Activated T-cell treated with anti-CD3 and anti-CD28 coated beads for 4 hours (primary cell): Measurements from ENCODE around the gene GRM8.

ENCODE experiments used
- DNase-seq: peaks from one replicate; pipeline ENCODE4 v3.0.0-alpha.2; 2020

Gene GRM8

GRCh38 chr7:127252778-127253280, at the start of gene GRM8:
Gene GRM8, minus strand, starts transcription at chr7:127252941.
- DNase-seq, result no peak

GRCh38 chr7:127290801-127291361, 38.1 kb upstream of the GRM8 start:
- no peak for DNase-seq

DNA sequence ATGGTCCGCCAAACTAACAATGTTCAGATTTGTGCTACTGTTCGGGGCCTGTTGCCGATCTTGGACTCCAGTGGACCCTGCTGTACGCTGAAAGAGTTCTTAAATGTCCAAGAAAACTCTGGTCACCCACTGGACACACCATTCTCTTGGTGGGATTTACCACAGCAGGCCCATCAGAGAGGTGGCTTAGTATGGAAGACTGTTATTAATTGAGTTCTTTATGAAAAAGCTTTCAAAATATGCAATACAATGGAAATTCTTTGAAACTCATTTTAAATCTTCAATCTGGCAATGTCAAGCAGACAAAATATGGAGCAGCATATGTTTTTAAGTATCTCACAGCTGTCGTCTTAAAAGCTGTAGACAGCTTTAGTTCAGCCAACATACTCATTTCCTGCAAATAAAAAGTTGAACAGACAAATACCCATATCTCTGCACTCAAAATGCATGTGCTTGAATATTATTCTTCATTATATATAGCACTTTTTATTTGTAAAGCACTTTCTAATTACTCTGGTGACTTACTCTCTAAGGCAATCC, 37.4 kb upstream of the GRM8 start:
- no peak for DNase-seq

GRCh38 chr7:127287133-127287532, 34.4 kb upstream of the GRM8 start:
- DNase-seq, result no peak

DNA sequence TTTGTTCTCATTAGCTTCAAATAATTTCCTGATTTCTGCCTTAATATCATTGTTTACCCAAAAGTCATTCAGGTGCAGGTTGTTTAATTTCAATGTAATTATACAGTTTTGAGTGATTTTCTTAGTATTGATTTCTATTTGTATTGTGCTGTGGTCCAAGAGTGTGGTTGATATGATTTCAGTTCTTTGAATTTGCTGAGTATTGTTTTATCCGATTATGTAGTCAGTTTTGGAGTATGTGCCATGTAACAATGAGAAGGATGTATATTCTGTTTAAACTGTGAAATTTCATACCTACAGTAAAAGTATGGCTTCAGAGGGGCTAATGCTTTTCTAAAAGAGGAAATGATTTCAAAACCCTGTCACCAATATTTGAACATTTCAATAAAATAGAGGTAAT, 17.4 kb upstream of the GRM8 start:
- DNase-seq, result no peak

DNA sequence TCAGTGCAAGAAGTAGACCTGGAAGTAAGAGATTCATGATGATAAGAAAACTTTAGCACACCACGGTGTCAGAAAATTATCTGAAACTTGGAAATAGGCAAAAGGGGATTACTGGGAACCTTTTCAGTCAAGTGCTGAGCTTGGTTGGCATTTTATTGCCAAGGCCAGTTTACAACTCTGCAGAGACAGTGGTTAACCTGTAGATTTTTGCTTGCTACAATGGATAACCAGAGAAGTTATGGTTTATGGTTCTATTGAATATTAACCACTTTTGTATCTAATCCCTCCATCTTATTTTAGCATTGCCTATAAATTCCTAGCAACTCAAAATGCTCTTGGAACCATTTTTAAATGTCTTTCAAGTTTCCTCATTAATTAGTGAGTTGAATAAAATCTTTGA, 13.3 kb upstream of the GRM8 start:
- DNase-seq, result no peak

DNA sequence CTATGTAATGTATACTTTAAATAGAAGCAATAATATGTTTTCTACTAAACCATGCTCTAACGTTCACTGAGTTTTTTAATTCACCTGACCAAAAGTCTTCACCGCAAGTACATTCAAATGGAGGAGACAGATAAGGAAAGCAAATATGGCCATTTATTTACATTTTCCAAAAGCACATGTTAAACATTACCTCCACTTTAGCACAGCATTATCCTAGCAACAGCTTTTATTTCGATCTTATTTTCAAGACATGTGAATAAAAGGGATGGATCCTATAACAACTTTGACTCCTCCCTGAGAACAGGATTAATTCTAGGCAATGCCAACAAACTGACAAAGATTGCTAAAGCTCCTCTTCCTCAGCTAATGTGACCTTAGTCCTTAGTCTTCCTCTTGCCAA, 11.5 kb upstream of the GRM8 start:
- no peak for DNase-seq

DNA sequence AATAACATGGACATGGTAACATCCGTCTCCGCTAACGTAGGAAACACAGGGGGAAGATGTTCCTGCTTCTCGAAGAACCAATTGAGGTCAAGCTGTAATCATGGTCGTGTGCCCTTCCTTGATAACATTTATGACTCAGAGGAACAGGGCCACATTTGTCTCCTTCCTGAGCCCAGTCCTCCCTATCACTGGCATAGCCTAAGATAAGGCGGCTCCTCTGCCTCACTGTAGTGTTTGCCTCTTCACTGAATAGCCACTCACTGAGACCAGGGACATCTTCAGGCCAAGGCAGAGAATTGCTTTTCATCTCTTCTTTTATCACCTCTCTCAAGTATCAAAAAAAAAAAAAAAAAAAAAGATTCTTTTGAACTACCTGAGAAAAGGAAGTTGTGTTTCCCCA, 5.4 kb upstream of the GRM8 start:
- DNase-seq, result no peak

DNA sequence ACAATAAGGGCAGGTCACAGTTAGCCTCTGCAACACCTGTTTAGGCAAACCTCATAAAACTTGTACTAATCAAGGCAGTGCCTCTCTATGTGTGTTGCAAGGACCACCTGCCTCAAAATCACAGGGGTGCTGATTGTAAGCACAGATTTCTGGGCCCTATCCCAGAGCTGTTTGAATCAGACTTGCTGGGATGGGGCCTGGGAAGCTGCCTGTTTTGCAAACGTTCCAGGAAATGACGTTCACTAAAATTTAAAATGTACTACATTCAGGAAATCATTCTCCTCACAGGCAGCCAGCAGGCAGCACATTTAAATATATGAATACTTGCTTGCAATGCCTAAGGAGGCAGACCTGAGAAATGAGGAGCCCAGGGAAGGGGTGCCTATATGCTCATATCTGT, 4.3 kb upstream of the GRM8 start:
- no peak for DNase-seq

GRCh38 chr7:127256041-127256725, 3.4 kb upstream of the GRM8 start:
- no peak for DNase-seq

DNA sequence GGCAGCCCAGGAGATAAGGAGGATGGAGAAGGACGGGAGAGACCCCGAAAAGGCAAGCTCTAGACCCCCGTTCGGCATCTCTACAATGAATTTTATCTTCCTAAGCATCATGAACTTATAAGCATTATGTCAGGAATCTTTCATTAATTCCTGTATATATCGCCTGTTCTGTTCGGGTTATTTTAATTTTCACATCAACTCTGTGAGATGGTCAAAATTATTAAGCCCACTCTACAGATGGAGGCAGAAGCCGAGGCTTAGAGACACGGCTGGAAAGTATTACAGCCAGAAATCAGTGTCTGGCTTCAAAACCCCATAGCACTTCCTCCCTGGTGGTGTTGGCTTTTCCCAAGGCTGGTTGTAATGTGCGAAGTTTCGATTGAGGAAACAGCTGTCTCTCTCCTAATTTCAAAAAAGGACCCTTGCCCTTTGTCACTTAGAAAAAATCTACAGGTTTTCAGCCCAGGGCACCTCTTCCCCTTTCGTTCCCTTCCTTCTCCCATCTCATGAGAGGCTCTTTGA, 1.5 kb upstream of the GRM8 start:
- DNase-seq, result no peak

GRCh38 chr7:127253281-127254162, 781 bp upstream of the GRM8 start:
- peak; percentile 41 for DNase-seq

DNA sequence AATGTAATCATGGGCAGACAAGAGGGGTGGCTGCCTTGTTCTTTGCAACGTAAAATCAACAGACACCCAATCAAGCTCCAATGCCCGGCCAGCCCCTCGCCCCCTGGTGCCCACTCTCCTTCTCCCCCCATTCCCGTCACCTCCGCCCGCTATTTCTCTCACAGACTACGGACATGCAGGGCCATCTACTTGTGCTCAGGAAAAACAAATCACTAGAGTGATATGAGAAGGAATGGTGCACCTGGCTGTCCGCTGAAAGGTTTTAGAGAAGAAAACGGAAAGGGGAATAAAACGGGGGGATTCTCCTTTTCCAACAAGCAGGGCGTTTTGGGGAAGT, 396 bp downstream of the GRM8 start:
- no peak for DNase-seq

DNA sequence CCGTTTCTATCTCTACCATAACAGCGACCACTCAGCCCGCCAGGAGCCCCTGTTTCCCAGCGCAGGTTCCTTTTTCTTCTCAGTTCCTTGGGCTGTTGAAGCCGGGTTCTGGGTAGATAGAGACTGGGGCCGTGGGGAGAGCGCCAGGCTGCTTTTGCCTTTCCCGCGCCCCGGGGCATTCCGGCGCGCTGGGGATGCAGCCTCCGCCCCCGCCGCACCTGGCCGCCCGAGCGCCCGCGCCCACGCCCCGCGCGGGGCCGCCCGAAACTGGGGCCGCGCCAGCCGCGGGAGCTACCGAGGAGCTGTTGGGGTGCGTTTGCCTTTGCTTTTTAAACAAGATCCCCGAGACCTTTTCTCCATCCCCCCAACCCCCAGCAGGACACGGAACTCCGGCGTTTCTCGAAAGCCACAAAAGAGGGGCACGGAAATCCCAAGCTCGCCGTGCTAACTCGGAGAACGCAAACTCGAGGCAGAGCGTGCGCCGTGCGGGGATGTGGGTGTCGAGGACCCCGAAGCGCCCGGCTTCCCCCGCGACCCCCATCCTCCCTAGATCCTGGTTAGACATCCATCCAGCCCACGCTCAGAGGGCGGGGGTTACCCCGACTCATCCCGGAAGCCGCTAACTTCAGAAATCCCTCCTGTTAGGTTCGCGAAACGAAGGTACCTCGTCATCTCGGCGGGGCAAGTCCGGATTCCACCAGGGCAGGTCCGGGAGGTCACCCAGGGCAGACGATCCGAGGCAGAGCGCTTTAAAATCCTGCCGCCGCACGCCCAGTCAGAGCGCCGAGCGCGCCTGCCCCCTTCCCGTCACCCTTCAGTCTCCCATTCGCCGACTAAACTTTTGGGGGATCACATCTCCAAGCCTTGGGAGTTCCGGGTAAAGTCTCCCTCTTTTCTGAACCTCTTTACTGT, 1.0 kb downstream of the GRM8 start:
- peak; percentile 12 for DNase-seq

DNA sequence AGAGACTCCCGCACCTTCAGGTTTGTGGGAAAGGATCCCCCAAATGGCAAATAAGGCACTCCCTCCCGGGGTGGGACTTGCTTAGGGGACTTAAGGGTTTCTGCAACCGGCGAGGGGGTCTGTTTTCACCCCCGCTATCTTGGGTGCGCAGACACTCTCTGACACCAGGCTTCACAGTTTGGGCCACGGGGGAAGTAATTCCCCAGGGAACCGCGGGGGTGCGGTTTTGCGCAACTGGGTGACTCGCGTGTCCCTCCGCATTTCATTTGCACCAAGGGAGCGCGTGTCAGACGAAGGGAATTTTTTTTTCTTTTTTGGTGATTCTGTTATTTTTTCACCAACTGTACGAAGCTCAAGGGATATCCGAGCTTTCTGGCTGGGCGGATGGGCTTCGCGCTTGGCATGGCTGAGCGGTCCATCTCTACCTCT, 1.7 kb downstream of the GRM8 start:
- no peak for DNase-seq

- DNase-seq, result no peak
Measured at GRCh38 chr7:127250312-127251035, 2.3 kb downstream of the GRM8 start.

DNA sequence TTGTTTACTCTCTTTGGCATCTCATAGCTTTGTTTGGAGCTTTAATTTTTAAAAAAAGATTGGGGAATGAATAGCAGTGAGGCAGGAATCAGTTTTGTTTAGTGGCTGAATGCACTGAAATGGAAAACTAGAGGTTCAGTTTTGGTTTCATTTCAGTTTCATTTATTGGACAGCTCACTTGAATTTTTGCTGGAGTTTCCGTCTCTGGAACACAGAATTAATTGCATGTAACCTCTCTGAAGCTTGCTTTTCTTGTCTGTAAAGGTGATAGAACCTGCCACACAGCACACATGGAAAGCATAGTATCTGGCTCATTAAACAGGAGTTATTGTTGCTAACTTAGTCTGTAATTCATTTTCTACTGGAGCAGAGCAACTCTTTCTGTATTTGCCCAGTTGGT, 7.1 kb downstream of the GRM8 start:
- DNase-seq, result no peak

DNA sequence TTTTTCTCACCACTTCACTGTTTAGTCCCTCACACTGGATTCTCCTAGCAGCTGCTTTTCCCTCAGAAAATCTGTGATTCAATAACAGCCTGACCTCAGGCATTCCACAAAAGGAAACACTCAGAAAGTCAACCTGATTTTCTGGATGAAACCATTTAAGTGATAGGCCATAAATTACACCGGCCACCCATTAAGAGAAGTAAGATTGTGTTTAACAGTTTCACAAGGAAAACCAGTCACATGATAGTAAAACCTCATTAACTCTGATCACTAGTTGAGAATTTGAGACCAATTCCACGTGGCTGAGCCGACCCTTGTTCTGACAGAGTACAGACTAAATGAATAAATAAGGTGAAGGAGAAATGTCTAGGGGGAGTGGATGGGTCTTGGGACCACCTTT, 7.7 kb downstream of the GRM8 start:
- DNase-seq, result no peak

- DNase-seq, result no peak
Measured at GRCh38 chr7:127239814-127240213, 12.9 kb downstream of the GRM8 start.

- DNase-seq, result no peak
Measured at GRCh38 chr7:127233630-127234029, 19.1 kb downstream of the GRM8 start.

DNA sequence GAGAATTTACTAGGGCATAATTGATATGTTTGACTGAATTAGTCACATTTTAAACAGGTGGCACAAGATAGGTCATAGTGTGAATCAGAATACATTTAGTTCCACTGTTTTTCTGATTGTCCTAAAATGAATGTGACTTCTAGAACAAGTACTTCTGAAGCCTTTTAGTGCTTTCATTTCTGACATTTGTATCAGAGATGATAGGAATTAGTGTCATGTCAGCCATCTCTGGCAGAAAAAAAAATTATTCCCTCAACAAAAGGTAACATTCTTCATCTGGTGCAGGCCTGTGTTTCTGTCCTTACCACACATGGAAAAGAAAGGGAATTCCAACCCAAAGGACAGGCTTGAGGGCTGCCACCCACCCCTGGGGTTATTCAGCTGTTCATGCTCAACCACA, 21.3 kb downstream of the GRM8 start:
- no peak for DNase-seq
